Gastrocnemius medialis (tissue), 4 donors: ENCODE results near the gene NME2.

Experiments used
- CTCF ChIP-seq, 5 experiments: fragments of 450-650 bp in 3 of 5; fragments of 200-600 bp in 2 of 5; sonication (generic) in 2 of 5; IDR thresholded peaks in 4 of 5; conservative IDR thresholded peaks in 1 of 5; 1 replicate in 4 of 5; 2 replicates in 1 of 5; pipeline ENCODE4 v1.5.1; 2016 to 2019; ENCODE audit warnings: antibody characterized with exemption in 5 of 5, mild to moderate bottlenecking in 3 of 5, moderate library complexity in 3 of 5
- POLR2A ChIP-seq, 2 donors: fragments of 450-650 bp; IDR thresholded peaks; one replicate each; pipeline ENCODE4 v1.6.1; 2017; ENCODE audit warnings: antibody characterized with exemption in 2 of 2, mild to moderate bottlenecking in 2 of 2, moderate library complexity in 2 of 2

GRCh38 chr17:51135956-51136355 is 30.3 kb upstream of the NME2 start:
- TF ChIP-seq CTCF (IDR thresholded peaks at IDR 0.05 in 4 of 5, conservative IDR thresholded peaks at IDR 0.05 in 1 of 5) (no peak), POLR2A (IDR thresholded peaks at IDR 0.05) (no peak)
